HUES48 (cell line): Measurements from ENCODE around the gene C1orf167.
"Not testable (repeated sequence)": the region's sequence is repeated elsewhere in the genome, so short reads cannot be mapped to it uniquely, and the experiment has no call there.

Experiments used
- H3K27ac ChIP-seq: one replicate; pipeline ENCODE4 v1.7.0; 2013; ENCODE audit warnings: low read depth, low read length, inconsistent platforms
- H3K27me3 ChIP-seq: 2 replicates; pipeline ENCODE4 v1.6.1; 2013; ENCODE audit warnings: mild to moderate bottlenecking, low read length; ENCODE audit not compliant: control insufficient read depth, insufficient read depth
- H3K36me3 ChIP-seq: 2 replicates; pipeline ENCODE4 v1.6.1; 2013; ENCODE audit warnings: low read length; ENCODE audit not compliant: control insufficient read depth, insufficient read depth
- H3K4me1 ChIP-seq: 2 replicates; pipeline ENCODE4 v1.6.1; 2013; ENCODE audit warnings: mild to moderate bottlenecking, low read length; ENCODE audit not compliant: control insufficient read depth, insufficient read depth
- H3K4me3 ChIP-seq: 2 replicates; pipeline ENCODE4 v1.5.1; 2013; ENCODE audit warnings: mild to moderate bottlenecking, low read depth, low read length
- H3K9ac ChIP-seq: 2 replicates; pipeline ENCODE4 v1.6.1; 2013; ENCODE audit warnings: mild to moderate bottlenecking, low read depth, low read length, moderate library complexity
- H3K9me3 ChIP-seq: 2 replicates; pipeline ENCODE4 v1.6.1; 2013; ENCODE audit warnings: low read length; ENCODE audit not compliant: control insufficient read depth, insufficient read depth

C1orf167 gene

GRCh38 chr1:11796036-11796828, 34.2 kb downstream of the C1orf167 start:
- no peak overlapping the region for H3K9ac ChIP-seq
- no peak overlapping the region for H3K4me3 ChIP-seq
- H3K4me1 ChIP-seq, result no peaks in the 10 kb centered on the region
- no peaks in the 10 kb centered on the region for H3K9me3 ChIP-seq
- peaks cover 61% of the 10 kb centered on the region for H3K36me3 ChIP-seq
- no peak overlapping the region for H3K27ac ChIP-seq
- H3K27me3 ChIP-seq, result no peaks in the 10 kb centered on the region

GRCh38 chr1:11797525-11798216, 35.7 kb downstream of the C1orf167 start:
- H3K36me3 ChIP-seq, result peaks cover 56% of the 10 kb centered on the region
- no peak overlapping the region for H3K9ac ChIP-seq
- H3K4me1 ChIP-seq, result peaks cover 7% of the 10 kb centered on the region
- no peaks in the 10 kb centered on the region for H3K9me3 ChIP-seq
- H3K27me3 ChIP-seq, result no peaks in the 10 kb centered on the region
- H3K4me3 ChIP-seq, result no peak overlapping the region
- no peak overlapping the region for H3K27ac ChIP-seq

- no peaks in the 10 kb centered on the region for H3K9me3 ChIP-seq
- H3K4me1 ChIP-seq, result peaks cover 19% of the 10 kb centered on the region
- peaks cover 49% of the 10 kb centered on the region for H3K36me3 ChIP-seq
These were observed 37.1 kb downstream of the C1orf167 start for GRCh38 chr1:11799099-11799498.

GRCh38 chr1:11799896-11800295, 37.9 kb downstream of the C1orf167 start:
- H3K9me3 ChIP-seq, result no peaks in the 10 kb centered on the region
- peaks cover 25% of the 10 kb centered on the region for H3K4me1 ChIP-seq
- peaks cover 41% of the 10 kb centered on the region for H3K36me3 ChIP-seq
- H3K27ac ChIP-seq, result no peak overlapping the region
- H3K27me3 ChIP-seq, result no peaks in the 10 kb centered on the region
- H3K9ac ChIP-seq, result no peak overlapping the region
- no peak overlapping the region for H3K4me3 ChIP-seq

More at GRCh38 chr1:11799099-11799498, 37.1 kb downstream of the C1orf167 start:
- H3K27ac ChIP-seq, result no peak overlapping the region
- H3K27me3 ChIP-seq, result no peaks in the 10 kb centered on the region
- no peak overlapping the region for H3K4me3 ChIP-seq
- no peak overlapping the region for H3K9ac ChIP-seq

GRCh38 chr1:11800391-11800755, 38.4 kb downstream of the C1orf167 start:
- no peaks in the 10 kb centered on the region for H3K27me3 ChIP-seq
- H3K9me3 ChIP-seq, result no peaks in the 10 kb centered on the region
- no peak overlapping the region for H3K4me3 ChIP-seq
- peaks cover 25% of the 10 kb centered on the region for H3K4me1 ChIP-seq
- peaks cover 36% of the 10 kb centered on the region for H3K36me3 ChIP-seq
- no peak overlapping the region for H3K27ac ChIP-seq
- no peak overlapping the region for H3K9ac ChIP-seq

- Histone ChIP-seq H3K27me3 (no peaks in the 10 kb centered on the region), H3K4me3 (no peak overlapping the region), H3K27ac (no peak overlapping the region), H3K9me3 (no peaks in the 10 kb centered on the region), H3K9ac (no peak overlapping the region), H3K4me1 (peaks cover 25% of the 10 kb centered on the region), H3K36me3 (peaks cover 31% of the 10 kb centered on the region)
These were observed 38.9 kb downstream of the C1orf167 start for GRCh38 chr1:11800756-11801433.

- peak overlapping the region; percentile 63 for H3K4me3 ChIP-seq
- peak overlapping the region; percentile 74 for H3K27ac ChIP-seq
- no peaks in the 10 kb centered on the region for H3K9me3 ChIP-seq
- no peaks in the 10 kb centered on the region for H3K27me3 ChIP-seq
- H3K4me1 ChIP-seq, result peaks cover 33% of the 10 kb centered on the region
- peaks cover 31% of the 10 kb centered on the region for H3K36me3 ChIP-seq
- H3K9ac ChIP-seq, result no peak overlapping the region
These were observed 40.6 kb downstream of the C1orf167 start for GRCh38 chr1:11802616-11802972.

- Histone ChIP-seq H3K9ac (no peak overlapping the region), H3K9me3 (no peaks in the 10 kb centered on the region), H3K4me1 (peaks cover 33% of the 10 kb centered on the region), H3K36me3 (peaks cover 35% of the 10 kb centered on the region), H3K27ac (peak overlapping the region; percentile 81), H3K27me3 (no peaks in the 10 kb centered on the region), H3K4me3 (peak overlapping the region; percentile 63)
These were observed 41.2 kb downstream of the C1orf167 start for GRCh38 chr1:11802973-11803885.

GRCh38 chr1:11803924-11804665, 42.1 kb downstream of the C1orf167 start:
- H3K27ac ChIP-seq, result peak overlapping the region; percentile 97
- H3K36me3 ChIP-seq, result peaks cover 41% of the 10 kb centered on the region
- peak overlapping the region; percentile 91 for H3K4me3 ChIP-seq
- H3K27me3 ChIP-seq, H3K9ac ChIP-seq, H3K9me3 ChIP-seq: not testable (repeated sequence)
- peaks cover 33% of the 10 kb centered on the region for H3K4me1 ChIP-seq
